SK-N-SH (cell line): ENCODE measurements around the gene TARDBP. TPM values are rescaled to one million over a fixed set of nuclear protein-coding genes. Genes with fewer than 3 reads are reported as not detected.

Source experiments
- CTCF ChIA-PET: fragments of 300-600, 350-600 bp; formaldehyde crosslinking; extraction: SDS; loops from one replicate; lab custom pipeline; 2021; lab: Yijun Ruan, JAX
- POLR2A ChIA-PET: fragments of 350-600 bp; sonication (Branson Sonifier 250); formaldehyde crosslinking; extraction: SDS; loops from one replicate; lab custom pipeline; 2020; ENCODE audit warnings: antibody characterized with exemption, inconsistent platforms; lab: Yijun Ruan, JAX
- DNase-seq: peaks from one replicate; pipeline ENCODE4 v3.0.0; 2012
- H2AFZ ChIP-seq: fragments of 200-600 bp; sonication (generic); 2 replicates; pipeline ENCODE4 v1.8.1; 2016; ENCODE audit warnings: antibody characterized with exemption, mild to moderate bottlenecking, low read depth
- H3F3A ChIP-seq: fragments of 200-600 bp; sonication (generic); replicated peaks from 2 replicates; pipeline ENCODE3; 2016; ENCODE audit warnings: antibody characterized with exemption, mild to moderate bottlenecking; ENCODE audit not compliant: insufficient read depth
- H3K27ac ChIP-seq, 2 experiments: fragments of 200-500 bp in 1 of 2; fragments of 200-600 bp in 1 of 2; sonication (Bioruptor generic) in 1 of 2; sonication (generic), shearing (Covaris generic) in 1 of 2; 2 replicates each; pipeline versions ENCODE4 v1.5.1 to v1.6.1; 2014 to 2016; ENCODE audit warnings: low read depth in 2 of 2, inconsistent platforms in 1 of 2, low read length in 1 of 2, mild to moderate bottlenecking in 1 of 2, mixed read lengths in 1 of 2
- H3K27me3 ChIP-seq: fragments of 200-600 bp; sonication (generic), shearing (Covaris generic); 2 replicates; pipeline ENCODE4 v1.6.1; 2016; ENCODE audit warnings: mixed run types; ENCODE audit not compliant: insufficient read depth
- H3K36me3 ChIP-seq, 2 experiments: fragments of 200-500 bp in 1 of 2; fragments of 200-600 bp in 1 of 2; sonication (Bioruptor generic) in 1 of 2; sonication (generic) in 1 of 2; replicated peaks in 1 of 2; 2 replicates each; pipeline versions ENCODE3 to v1.5.1; 2014 to 2016; ENCODE audit warnings: low read length in 1 of 2, mild to moderate bottlenecking in 1 of 2; ENCODE audit not compliant: insufficient read depth in 2 of 2, control insufficient read depth in 1 of 2
- H3K4me1 ChIP-seq, 2 experiments: fragments of 200-500 bp in 1 of 2; fragments of 200-600 bp in 1 of 2; sonication (Bioruptor generic) in 1 of 2; sonication (generic), shearing (Covaris generic) in 1 of 2; 2 replicates each; pipeline versions ENCODE4 v1.5.1 to v1.6.1; 2014 to 2016; ENCODE audit warnings: low read depth in 1 of 2, low read length in 1 of 2, mixed run types in 1 of 2; ENCODE audit not compliant: insufficient read depth in 2 of 2, control insufficient read depth in 1 of 2
- H3K4me2 ChIP-seq: fragments of 200-600 bp; sonication (generic), shearing (Covaris generic); 2 replicates; pipeline ENCODE4 v1.6.1; 2017; ENCODE audit warnings: mixed run types
- H3K4me3 ChIP-seq, 2 experiments: fragments of 200-500 bp in 1 of 2; fragments of 200-600 bp in 1 of 2; sonication (Bioruptor generic) in 1 of 2; sonication (generic), shearing (Covaris generic) in 1 of 2; 2 replicates each; pipeline versions ENCODE4 v1.5.1 to v1.8.1; 2014 to 2016; ENCODE audit warnings: low read depth in 2 of 2, inconsistent platforms in 1 of 2, low read length in 1 of 2, mild to moderate bottlenecking in 1 of 2, mixed read lengths in 1 of 2, moderate library complexity in 1 of 2
- H3K79me2 ChIP-seq: fragments of 200-600 bp; sonication (generic); 2 replicates; pipeline ENCODE4 v1.8.1; 2017; ENCODE audit warnings: mild to moderate bottlenecking; ENCODE audit not compliant: insufficient read depth
- H3K9ac ChIP-seq: fragments of 200-600 bp; sonication (generic); 2 replicates; pipeline ENCODE4 v1.6.1; 2017; ENCODE audit warnings: mixed run types
- H3K9me2 ChIP-seq: fragments of 200-600 bp; sonication (generic); 2 replicates; pipeline ENCODE4 v1.6.1; 2017; ENCODE audit warnings: mixed run types
- H3K9me3 ChIP-seq: fragments of 200-600 bp; sonication (generic); 2 replicates; pipeline ENCODE4 v1.6.1; 2017; ENCODE audit warnings: mixed run types, mild to moderate bottlenecking, moderate library complexity
- H4K20me1 ChIP-seq: fragments of 200-600 bp; sonication (generic); 2 replicates; pipeline ENCODE4 v1.6.1; 2017; ENCODE audit warnings: mild to moderate bottlenecking, mixed run types; ENCODE audit not compliant: insufficient read depth
- CHD2 ChIP-seq: fragments of 150-350 bp; IDR thresholded peaks from 2 replicates; pipeline ENCODE4 v1.6.1; 2018; ENCODE audit warnings: low read length; ENCODE audit not compliant: partially characterized antibody
- EZH2phosphoT487 ChIP-seq: fragments of 200-600 bp; sonication (generic); IDR thresholded peaks from 2 replicates; pipeline ENCODE4 v1.6.1; 2017; ENCODE audit warnings: low read depth, mixed run types, mild to moderate bottlenecking, antibody characterized with exemption, moderate library complexity, borderline replicate concordance
- FOSL2 ChIP-seq: IDR thresholded peaks from 2 replicates; pipeline ENCODE4 v1.4.0; 2012; ENCODE audit warnings: low read depth, mild to moderate bottlenecking, moderate library complexity, borderline replicate concordance
- GATA2 ChIP-seq: sonication (generic); formaldehyde crosslinking; IDR thresholded peaks from 2 replicates; pipeline ENCODE4 v1.5.0; 2020; ENCODE audit warnings: mild to moderate bottlenecking, missing genetic modification reagents
- IRF3 ChIP-seq: fragments of 150-350 bp; IDR thresholded peaks from 2 replicates; pipeline ENCODE4 v1.6.1; 2016; ENCODE audit warnings: mild to moderate bottlenecking, low read depth, low read length
- MAX ChIP-seq: IDR thresholded peaks from 2 replicates; pipeline ENCODE4 v1.4.0; 2012; ENCODE audit warnings: low read depth
- MXI1 ChIP-seq: IDR thresholded peaks from 2 replicates; pipeline ENCODE4 v1.6.1; 2012; ENCODE audit warnings: mild to moderate bottlenecking, low read depth, low read length, improper control_type of control experiment
- NRF1 ChIP-seq: IDR thresholded peaks from 2 replicates; pipeline ENCODE4 v1.6.1; 2012; ENCODE audit warnings: low read depth, mild to moderate bottlenecking, low read length
- RFX5 ChIP-seq: IDR thresholded peaks from 2 replicates; pipeline ENCODE4 v1.6.1; 2012; ENCODE audit warnings: mild to moderate bottlenecking, improper control_type of control experiment, low read length
- SMC3 ChIP-seq: IDR thresholded peaks from 2 replicates; pipeline ENCODE4 v1.6.1; 2012; ENCODE audit warnings: low read depth, low read length, improper control_type of control experiment
- TCF12 ChIP-seq: IDR thresholded peaks from 2 replicates; pipeline ENCODE4 v1.4.0; 2012
- WGBS: methylation state at CpG from one replicate; pipeline ENCODE4 v1.1.6; 2017; ENCODE audit warnings: low lambda C conversion rate; 5-methylcytosine and 5-hydroxymethylcytosine counted together
- polyA plus RNA-seq, 3 experiments: library from polyadenylated mRNA; depleted of rRNA; stranded (reverse); fragments of >200 nt; gene quantifications; 2 replicates each; pipeline ENCODE4 v1.2.3, GENCODE V29; 2012
- TF ChIP-seq, protein P1 (sequence below): IDR thresholded peaks from 2 replicates; pipeline ENCODE4 v1.4.0; 2012; ENCODE audit warnings: low read depth, borderline replicate concordance
- TF ChIP-seq, protein P2 (sequence below): IDR thresholded peaks from 2 replicates; pipeline ENCODE4; 2012

Gene TARDBP
- polyA plus RNA-seq, 1 of the 3 experiments (the other 2 are of a cell fraction) = 207 TPM

DNA sequence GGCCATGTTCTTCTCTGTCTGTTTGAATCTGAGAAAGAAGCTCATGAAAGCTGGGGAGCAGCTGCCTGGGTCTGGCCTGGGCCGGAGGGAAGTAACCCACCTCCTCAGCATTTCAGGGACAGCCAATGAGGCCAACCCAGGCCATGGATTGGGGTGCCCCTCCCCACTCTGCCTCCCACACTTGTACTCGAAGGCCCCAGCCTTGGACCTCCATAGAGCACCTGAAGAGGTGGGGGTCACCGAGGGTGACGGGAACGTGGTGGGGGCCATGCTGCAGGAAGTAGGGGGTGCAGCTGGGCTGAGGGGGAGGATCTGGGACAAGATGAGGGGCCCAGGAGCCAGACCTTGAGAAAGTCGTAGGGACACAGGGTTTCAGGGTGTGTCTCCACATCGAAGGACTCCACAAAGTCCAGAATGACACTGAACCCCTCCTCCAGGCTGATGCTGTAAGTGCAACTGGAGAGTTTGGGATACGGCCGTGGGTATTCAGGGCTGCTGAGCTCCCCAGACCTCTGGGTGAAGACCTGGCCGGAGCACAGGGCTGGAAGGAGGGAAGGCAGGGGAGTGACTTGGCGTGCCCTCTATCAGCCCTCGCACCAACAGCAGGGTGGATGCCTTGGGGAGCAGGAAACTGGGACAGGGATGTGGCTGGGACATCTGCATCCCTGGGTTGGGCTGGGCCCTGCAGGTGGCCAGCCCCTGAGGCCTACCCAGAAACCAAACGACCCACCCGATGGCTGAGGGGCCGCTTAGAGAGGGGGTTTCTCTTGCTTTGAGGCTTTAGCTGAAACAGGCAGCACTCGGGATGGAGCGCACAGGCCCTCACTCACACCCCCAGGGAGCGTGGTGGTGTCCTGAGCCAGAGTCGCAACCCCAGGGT is 30.8 kb downstream of the TARDBP start:
- WGBS = 62% methylated on average over 16 of the region's 19 CpGs
- ChIA-PET POLR2A (no interaction called here), CTCF (interaction anchor here (0.6 to 0.7 kb wide), 3 partner anchors 9 to 603 kb away, joined by 3 read pairs; no protein-coding TSS in a partner anchor)
- Histone ChIP-seq H3K9me3 (no peaks in the 10 kb centered on the region), H3K79me2 (no peaks in the 10 kb centered on the region), H3K9me2 (no peaks in the 10 kb centered on the region), H3K27me3 (no peaks in the 10 kb centered on the region), H3K4me2 (no peak overlapping the region), H3K9ac (no peak overlapping the region), H4K20me1 (no peaks in the 10 kb centered on the region), H3K27ac (no peak overlapping the region), H2AFZ (no peak overlapping the region), H3K4me3 (no peak overlapping the region), H3F3A (no peaks in the 10 kb centered on the region), H3K4me1 (no peaks in the 10 kb centered on the region), H3K36me3 (no peaks in the 10 kb centered on the region)
- TF ChIP-seq NRF1 (no peak), MXI1 (no peak), GATA2 (CRISPR knock-in tag) (no peak), SMC3 (no peak), TCF12 (no peak), IRF3 (no peak), EZH2phosphoT487 (no peak), RFX5 (no peak), CHD2 (no peak), FOSL2 (no peak)
- TF ChIP-seq, protein P1, sequence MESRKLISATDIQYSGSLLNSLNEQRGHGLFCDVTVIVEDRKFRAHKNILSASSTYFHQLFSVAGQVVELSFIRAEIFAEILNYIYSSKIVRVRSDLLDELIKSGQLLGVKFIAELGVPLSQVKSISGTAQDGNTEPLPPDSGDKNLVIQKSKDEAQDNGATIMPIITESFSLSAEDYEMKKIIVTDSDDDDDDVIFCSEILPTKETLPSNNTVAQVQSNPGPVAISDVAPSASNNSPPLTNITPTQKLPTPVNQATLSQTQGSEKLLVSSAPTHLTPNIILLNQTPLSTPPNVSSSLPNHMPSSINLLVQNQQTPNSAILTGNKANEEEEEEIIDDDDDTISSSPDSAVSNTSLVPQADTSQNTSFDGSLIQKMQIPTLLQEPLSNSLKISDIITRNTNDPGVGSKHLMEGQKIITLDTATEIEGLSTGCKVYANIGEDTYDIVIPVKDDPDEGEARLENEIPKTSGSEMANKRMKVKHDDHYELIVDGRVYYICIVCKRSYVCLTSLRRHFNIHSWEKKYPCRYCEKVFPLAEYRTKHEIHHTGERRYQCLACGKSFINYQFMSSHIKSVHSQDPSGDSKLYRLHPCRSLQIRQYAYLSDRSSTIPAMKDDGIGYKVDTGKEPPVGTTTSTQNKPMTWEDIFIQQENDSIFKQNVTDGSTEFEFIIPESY = no peak
- DNase-seq = no peak

GRCh38 chr1:11044086-11044848 is 31.8 kb downstream of the TARDBP start:
- Histone ChIP-seq H3F3A (no peaks in the 10 kb centered on the region), H3K9me3 (no peaks in the 10 kb centered on the region), H3K27me3 (no peaks in the 10 kb centered on the region), H3K9ac (no peak overlapping the region), H3K4me3 (no peak overlapping the region), H3K4me2 (no peak overlapping the region), H3K36me3 (no peaks in the 10 kb centered on the region), H4K20me1 (no peaks in the 10 kb centered on the region), H3K79me2 (no peaks in the 10 kb centered on the region), H2AFZ (no peak overlapping the region), H3K4me1 (no peaks in the 10 kb centered on the region), H3K9me2 (no peaks in the 10 kb centered on the region), H3K27ac (no peak overlapping the region)
- 62% methylated on average over 11 of the region's 16 CpGs for WGBS
- CTCF ChIA-PET = no interaction called here
- TF ChIP-seq MAX = no peak
- TF ChIP-seq, protein P2, sequence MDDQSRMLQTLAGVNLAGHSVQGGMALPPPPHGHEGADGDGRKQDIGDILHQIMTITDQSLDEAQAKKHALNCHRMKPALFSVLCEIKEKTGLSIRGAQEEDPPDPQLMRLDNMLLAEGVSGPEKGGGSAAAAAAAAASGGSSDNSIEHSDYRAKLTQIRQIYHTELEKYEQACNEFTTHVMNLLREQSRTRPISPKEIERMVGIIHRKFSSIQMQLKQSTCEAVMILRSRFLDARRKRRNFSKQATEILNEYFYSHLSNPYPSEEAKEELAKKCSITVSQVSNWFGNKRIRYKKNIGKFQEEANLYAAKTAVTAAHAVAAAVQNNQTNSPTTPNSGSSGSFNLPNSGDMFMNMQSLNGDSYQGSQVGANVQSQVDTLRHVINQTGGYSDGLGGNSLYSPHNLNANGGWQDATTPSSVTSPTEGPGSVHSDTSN = no peak
- TF ChIP-seq IRF3 = no peak
- POLR2A ChIA-PET = no interaction called here
- DNase-seq = no peak
